ENCODE data around the gene TMEM200A. TPM values are rescaled to one million over a fixed set of nuclear protein-coding genes. Genes with fewer than 3 reads are reported as not detected.

Gene TMEM200A
- total RNA-seq, 4 donors from 2014 or later = 0.16 to 0.29 TPM; not detected in 2

DNA sequence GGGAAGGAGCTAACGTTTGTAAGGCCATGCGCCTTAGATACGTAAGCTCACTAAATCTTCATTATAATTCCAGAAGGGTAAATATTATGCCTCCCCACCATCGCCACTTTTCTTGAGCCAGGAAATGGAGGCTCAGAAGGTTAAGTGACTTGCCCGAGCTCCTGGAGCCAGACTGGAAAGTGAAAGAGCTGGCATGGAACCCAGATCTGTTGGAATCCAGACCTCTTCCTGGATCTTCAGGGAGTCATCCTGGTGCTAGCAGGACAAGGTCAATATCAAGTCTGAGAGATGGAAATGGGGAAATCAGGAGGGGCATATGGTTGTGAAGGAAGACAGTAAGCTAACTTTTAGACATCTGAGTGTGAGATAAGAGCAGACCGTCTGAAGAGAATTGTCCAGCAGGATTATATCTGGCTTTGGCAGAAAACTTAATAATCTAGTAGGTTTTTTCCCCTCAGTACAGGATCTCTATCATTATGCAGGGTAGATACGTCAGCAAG, 6.2 kb downstream of the TMEM200A start:
- ATAC-seq (no peak), DNase-seq (no peak)
- no peaks in the 10 kb centered on the region for H3K9me3 ChIP-seq
- TF ChIP-seq, protein P1, sequence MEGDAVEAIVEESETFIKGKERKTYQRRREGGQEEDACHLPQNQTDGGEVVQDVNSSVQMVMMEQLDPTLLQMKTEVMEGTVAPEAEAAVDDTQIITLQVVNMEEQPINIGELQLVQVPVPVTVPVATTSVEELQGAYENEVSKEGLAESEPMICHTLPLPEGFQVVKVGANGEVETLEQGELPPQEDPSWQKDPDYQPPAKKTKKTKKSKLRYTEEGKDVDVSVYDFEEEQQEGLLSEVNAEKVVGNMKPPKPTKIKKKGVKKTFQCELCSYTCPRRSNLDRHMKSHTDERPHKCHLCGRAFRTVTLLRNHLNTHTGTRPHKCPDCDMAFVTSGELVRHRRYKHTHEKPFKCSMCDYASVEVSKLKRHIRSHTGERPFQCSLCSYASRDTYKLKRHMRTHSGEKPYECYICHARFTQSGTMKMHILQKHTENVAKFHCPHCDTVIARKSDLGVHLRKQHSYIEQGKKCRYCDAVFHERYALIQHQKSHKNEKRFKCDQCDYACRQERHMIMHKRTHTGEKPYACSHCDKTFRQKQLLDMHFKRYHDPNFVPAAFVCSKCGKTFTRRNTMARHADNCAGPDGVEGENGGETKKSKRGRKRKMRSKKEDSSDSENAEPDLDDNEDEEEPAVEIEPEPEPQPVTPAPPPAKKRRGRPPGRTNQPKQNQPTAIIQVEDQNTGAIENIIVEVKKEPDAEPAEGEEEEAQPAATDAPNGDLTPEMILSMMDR (IDR thresholded peaks at IDR 0.05 in 4 of 5, conservative IDR thresholded peaks at IDR 0.05 in 1 of 5) = no peak
- no peak for TF ChIP-seq POLR2A (IDR thresholded peaks at IDR 0.05)
- H3K4me1 ChIP-seq = no peaks in the 10 kb centered on the region
- H3K36me3 ChIP-seq = no peaks in the 10 kb centered on the region
- no peak overlapping the region for H3K4me3 ChIP-seq
- peaks cover under 1 to 16% (median 6%) of the 10 kb centered on the region in 3 donors for H3K27me3 ChIP-seq
- intact Hi-C loops (cut with DNase I; ENCODE audit: low total_unique reads) (no loop called here), in situ Hi-C loops (cut with MboI; ENCODE audit: low sequenced_read_pairs in 4 of 4) (loop anchor here in 1 of 4 donors (25.0 kb wide), 1 partner anchor 90 kb away; no protein-coding TSS in a partner anchor)
- no peak overlapping the region for H3K27ac ChIP-seq

DNA sequence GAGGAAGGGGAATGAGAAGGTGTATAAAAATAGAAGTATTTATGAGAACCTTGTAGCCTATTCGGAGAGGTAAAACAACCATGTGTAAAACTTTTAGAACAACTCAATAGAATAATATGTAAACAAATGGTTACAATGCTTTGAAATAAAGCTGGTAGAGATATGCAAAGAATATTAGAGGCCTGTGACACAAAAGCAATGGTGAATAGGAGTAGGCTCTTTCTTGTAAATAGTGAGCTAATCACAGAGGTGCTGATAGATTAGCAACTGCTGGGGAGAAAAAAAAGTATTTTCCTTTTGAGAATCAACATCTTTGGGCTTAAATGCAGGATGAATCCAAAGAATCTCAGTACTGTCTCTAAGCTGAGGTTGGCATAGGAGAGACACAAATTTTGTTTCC, 7.0 kb downstream of the TMEM200A start:
- TF ChIP-seq POLR2A (IDR thresholded peaks at IDR 0.05) = no peak
- TF ChIP-seq, protein P1 (IDR thresholded peaks at IDR 0.05 in 4 of 5, conservative IDR thresholded peaks at IDR 0.05 in 1 of 5) = no peak
- Histone ChIP-seq H3K27me3 (peaks cover 0 to 8% (median 2%) of the 10 kb centered on the region in 3 donors), H3K27ac (no peak overlapping the region), H3K36me3 (no peaks in the 10 kb centered on the region), H3K4me1 (no peaks in the 10 kb centered on the region), H3K4me3 (no peak overlapping the region), H3K9me3 (no peaks in the 10 kb centered on the region)
- intact Hi-C loops (cut with DNase I; ENCODE audit: low total_unique reads) (no loop called here), in situ Hi-C loops (cut with MboI; ENCODE audit: low sequenced_read_pairs in 4 of 4) (loop anchor here in 1 of 4 donors (25.0 kb wide), 1 partner anchor 90 kb away; no protein-coding TSS in a partner anchor)
- DNase-seq = no peak
- no peak for ATAC-seq

DNA sequence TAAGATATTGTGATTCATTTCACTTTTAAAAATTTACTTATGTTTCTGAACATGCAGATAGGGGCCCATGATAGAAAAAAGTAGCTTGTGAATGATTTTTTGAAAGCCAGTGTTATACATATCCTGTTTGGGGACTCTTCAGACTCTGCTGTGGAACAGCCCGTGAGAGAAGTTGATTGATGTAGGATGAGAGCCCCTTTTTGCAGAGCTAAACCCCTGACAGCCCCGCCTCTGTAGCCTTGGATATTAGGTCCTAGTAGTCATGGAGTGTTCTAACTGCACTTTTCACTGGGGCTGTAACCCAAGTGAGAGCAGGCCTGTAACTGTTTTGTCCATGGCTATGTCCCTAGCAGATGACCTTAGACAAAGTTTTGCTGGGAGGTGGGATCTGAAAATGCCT, 8.2 kb downstream of the TMEM200A start:
- intact Hi-C loops (cut with DNase I; ENCODE audit: low total_unique reads) = no loop called here
- H3K27me3 ChIP-seq = no peaks in the 10 kb centered on the region
- TF ChIP-seq, protein P1 (IDR thresholded peaks at IDR 0.05 in 4 of 5, conservative IDR thresholded peaks at IDR 0.05 in 1 of 5) = no peak
- TF ChIP-seq POLR2A (IDR thresholded peaks at IDR 0.05) = no peak
- no peaks in the 10 kb centered on the region for H3K4me1 ChIP-seq
- H3K9me3 ChIP-seq = no peaks in the 10 kb centered on the region
- no peaks in the 10 kb centered on the region for H3K36me3 ChIP-seq
- no peak overlapping the region for H3K27ac ChIP-seq
- H3K4me3 ChIP-seq = no peak overlapping the region
- DNase-seq = no peak
- no peak for ATAC-seq
- in situ Hi-C loops (cut with MboI; ENCODE audit: low sequenced_read_pairs in 4 of 4) = loop anchor here in 1 of 4 donors (25.0 kb wide), 1 partner anchor 88 kb away; no protein-coding TSS in a partner anchor

DNA sequence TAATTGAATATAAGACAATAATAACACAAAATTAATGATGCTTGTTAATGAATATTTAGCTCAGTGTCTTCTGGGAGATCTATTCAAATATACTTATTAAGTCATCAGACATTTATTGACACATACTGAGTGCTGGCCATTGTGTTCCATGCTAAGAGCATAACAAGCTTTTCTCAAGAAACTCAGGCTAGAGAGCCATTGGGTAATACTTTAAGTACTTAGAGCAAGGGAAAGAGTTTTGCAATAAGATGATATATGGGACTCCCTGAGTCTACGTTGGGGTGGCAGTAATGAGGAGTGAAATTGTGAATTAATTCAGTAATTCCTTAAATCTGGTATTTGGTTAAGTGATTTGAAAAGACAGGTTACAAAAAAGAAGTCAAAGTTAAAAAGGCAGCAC, 11.1 kb downstream of the TMEM200A start:
- in situ Hi-C loops (cut with MboI; ENCODE audit: low sequenced_read_pairs in 4 of 4) = no loop called here
- Histone ChIP-seq H3K4me1 (no peaks in the 10 kb centered on the region), H3K36me3 (no peaks in the 10 kb centered on the region), H3K27ac (no peak overlapping the region), H3K4me3 (no peak overlapping the region), H3K9me3 (no peaks in the 10 kb centered on the region), H3K27me3 (no peaks in the 10 kb centered on the region)
- no peak for DNase-seq
- no peak for ATAC-seq
- intact Hi-C loops (cut with DNase I; ENCODE audit: low total_unique reads) = no loop called here
- no peak for TF ChIP-seq POLR2A (IDR thresholded peaks at IDR 0.05)
- TF ChIP-seq, protein P1 (IDR thresholded peaks at IDR 0.05 in 4 of 5, conservative IDR thresholded peaks at IDR 0.05 in 1 of 5) = no peak

DNA sequence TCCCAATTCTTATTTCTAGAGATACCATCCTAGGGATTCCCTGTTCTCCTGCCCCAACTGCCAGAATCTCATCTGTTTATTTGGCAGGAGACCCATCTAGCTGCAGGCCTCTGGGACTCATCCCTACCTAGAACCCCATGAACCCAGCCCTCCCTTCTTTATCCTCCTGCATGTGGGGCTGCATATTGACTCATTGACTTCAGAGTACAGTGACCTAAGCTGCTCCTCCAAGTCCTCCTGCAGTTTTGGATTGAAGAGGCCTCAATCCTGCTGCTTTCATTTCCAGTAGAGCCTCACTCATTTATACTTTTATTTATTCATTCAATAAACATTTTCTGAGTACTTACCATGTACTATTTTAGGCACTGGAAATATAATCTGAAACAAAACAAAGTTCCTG, 11.6 kb downstream of the TMEM200A start:
- Histone ChIP-seq H3K27ac (no peak overlapping the region), H3K4me3 (no peak overlapping the region), H3K9me3 (no peaks in the 10 kb centered on the region), H3K36me3 (no peaks in the 10 kb centered on the region), H3K4me1 (no peaks in the 10 kb centered on the region), H3K27me3 (no peaks in the 10 kb centered on the region)
- ATAC-seq (no peak), DNase-seq (no peak)
- TF ChIP-seq, protein P1 (IDR thresholded peaks at IDR 0.05 in 4 of 5, conservative IDR thresholded peaks at IDR 0.05 in 1 of 5) = no peak
- no peak for TF ChIP-seq POLR2A (IDR thresholded peaks at IDR 0.05)
- in situ Hi-C loops (cut with MboI; ENCODE audit: low sequenced_read_pairs in 4 of 4) = no loop called here
- intact Hi-C loops (cut with DNase I; ENCODE audit: low total_unique reads) = no loop called here
